RWPE2 (cell line): ENCODE measurements around the gene SGMS1.

ENCODE experiments used
- ATAC-seq: fragments of 200-7000 bp; cut with Tn5 transposase; 3 replicates; pipeline ENCODE4 v1.9.1; 2021; ENCODE audit warnings: low read depth
- DNase-seq: peaks from one replicate; pipeline ENCODE4 v3.0.0-alpha.2; 2020; ENCODE audit warnings: low spot score
- H3K27ac ChIP-seq: fragments of 450-650 bp; 2 replicates; pipeline ENCODE4 v1.5.1; 2017; ENCODE audit warnings: mild to moderate bottlenecking; ENCODE audit not compliant: poor library complexity, severe bottlenecking
- H3K27me3 ChIP-seq: fragments of 250-450 bp; sonication (Bioruptor Pico); 2 replicates; pipeline ENCODE4 v1.5.1; 2021; ENCODE audit warnings: mild to moderate bottlenecking, moderate library complexity; ENCODE audit not compliant: insufficient read depth, poor library complexity, severe bottlenecking
- H3K36me3 ChIP-seq: fragments of 250-450 bp; sonication (Bioruptor Pico); 2 replicates; pipeline ENCODE4 v1.5.1; 2020; ENCODE audit warnings: low read depth, mild to moderate bottlenecking, moderate library complexity
- H3K4me1 ChIP-seq: fragments of 250-450 bp; sonication (Bioruptor Pico); 2 replicates; pipeline ENCODE4 v1.5.1; 2021; ENCODE audit warnings: mild to moderate bottlenecking, moderate library complexity; ENCODE audit not compliant: insufficient read depth, poor library complexity, severe bottlenecking
- H3K4me3 ChIP-seq: fragments of 250-450 bp; sonication (Bioruptor Pico); 2 replicates; pipeline ENCODE4 v1.5.1; 2021; ENCODE audit warnings: mild to moderate bottlenecking, moderate library complexity; ENCODE audit not compliant: severe bottlenecking
- H3K9me3 ChIP-seq: fragments of 250-450 bp; sonication (Bioruptor Pico); 2 replicates; pipeline ENCODE4 v1.5.1; 2021; ENCODE audit warnings: mild to moderate bottlenecking, moderate library complexity; ENCODE audit not compliant: severe bottlenecking
- CTCF ChIP-seq: fragments of 450-650 bp; IDR thresholded peaks from one replicate; pipeline ENCODE4 v1.5.1; 2017; ENCODE audit warnings: mild to moderate bottlenecking, moderate library complexity; ENCODE audit not compliant: poor library complexity, severe bottlenecking

The SGMS1 gene

GRCh38 chr10:50398823-50399222 is 224.9 kb downstream of the SGMS1 start:
- Histone ChIP-seq H3K9me3 (no peaks in the 10 kb centered on the region), H3K4me1 (peaks cover 61% of the 10 kb centered on the region), H3K27ac (no peak overlapping the region), H3K27me3 (no peaks in the 10 kb centered on the region), H3K36me3 (no peaks in the 10 kb centered on the region), H3K4me3 (no peak overlapping the region)
- no peak for DNase-seq
- TF ChIP-seq CTCF, result no peak
- no peak for ATAC-seq

GRCh38 chr10:50398381-50398780 is 225.4 kb downstream of the SGMS1 start:
- Histone ChIP-seq H3K36me3 (no peaks in the 10 kb centered on the region), H3K4me3 (no peak overlapping the region), H3K27ac (no peak overlapping the region), H3K27me3 (no peaks in the 10 kb centered on the region), H3K9me3 (no peaks in the 10 kb centered on the region), H3K4me1 (peaks cover 61% of the 10 kb centered on the region)
- TF ChIP-seq CTCF, result no peak
- DNase-seq (no peak), ATAC-seq (no peak)

- ATAC-seq, result no peak
- Histone ChIP-seq H3K4me1 (peaks cover 58% of the 10 kb centered on the region), H3K4me3 (no peak overlapping the region), H3K27ac (peak overlapping the region; percentile 75), H3K9me3 (no peaks in the 10 kb centered on the region), H3K27me3 (no peaks in the 10 kb centered on the region), H3K36me3 (no peaks in the 10 kb centered on the region)
- no peak for DNase-seq
- no peak for TF ChIP-seq CTCF
Observed at GRCh38 chr10:50397312-50398140, 226.2 kb downstream of the SGMS1 start.

GRCh38 chr10:50396491-50397311 is 227.1 kb downstream of the SGMS1 start:
- ATAC-seq, result peak; percentile 42; the same call in 2 of the 3 replicates
- TF ChIP-seq CTCF, result no peak
- Histone ChIP-seq H3K9me3 (no peaks in the 10 kb centered on the region), H3K27ac (peak overlapping the region; percentile 75), H3K36me3 (no peaks in the 10 kb centered on the region), H3K4me1 (peaks cover 51% of the 10 kb centered on the region), H3K4me3 (no peak overlapping the region), H3K27me3 (no peaks in the 10 kb centered on the region)
- DNase-seq, result no peak
